NCI-H1694 treated with DMSO at 0.1 percent for 48 hours (cell line): ENCODE measurements around the gene SCD.
A peak's percentile ranks its signal among the peaks of the same experiment; 100 is the strongest.
"Not testable (repeated sequence)": the region's sequence is repeated elsewhere in the genome, so short reads cannot be mapped to it uniquely, and the experiment has no call there.

Experiments used
- DNase-seq: peaks from one replicate; lab custom pipeline; 2025; lab: John Stamatoyannopoulos, UW

SCD gene

DNA sequence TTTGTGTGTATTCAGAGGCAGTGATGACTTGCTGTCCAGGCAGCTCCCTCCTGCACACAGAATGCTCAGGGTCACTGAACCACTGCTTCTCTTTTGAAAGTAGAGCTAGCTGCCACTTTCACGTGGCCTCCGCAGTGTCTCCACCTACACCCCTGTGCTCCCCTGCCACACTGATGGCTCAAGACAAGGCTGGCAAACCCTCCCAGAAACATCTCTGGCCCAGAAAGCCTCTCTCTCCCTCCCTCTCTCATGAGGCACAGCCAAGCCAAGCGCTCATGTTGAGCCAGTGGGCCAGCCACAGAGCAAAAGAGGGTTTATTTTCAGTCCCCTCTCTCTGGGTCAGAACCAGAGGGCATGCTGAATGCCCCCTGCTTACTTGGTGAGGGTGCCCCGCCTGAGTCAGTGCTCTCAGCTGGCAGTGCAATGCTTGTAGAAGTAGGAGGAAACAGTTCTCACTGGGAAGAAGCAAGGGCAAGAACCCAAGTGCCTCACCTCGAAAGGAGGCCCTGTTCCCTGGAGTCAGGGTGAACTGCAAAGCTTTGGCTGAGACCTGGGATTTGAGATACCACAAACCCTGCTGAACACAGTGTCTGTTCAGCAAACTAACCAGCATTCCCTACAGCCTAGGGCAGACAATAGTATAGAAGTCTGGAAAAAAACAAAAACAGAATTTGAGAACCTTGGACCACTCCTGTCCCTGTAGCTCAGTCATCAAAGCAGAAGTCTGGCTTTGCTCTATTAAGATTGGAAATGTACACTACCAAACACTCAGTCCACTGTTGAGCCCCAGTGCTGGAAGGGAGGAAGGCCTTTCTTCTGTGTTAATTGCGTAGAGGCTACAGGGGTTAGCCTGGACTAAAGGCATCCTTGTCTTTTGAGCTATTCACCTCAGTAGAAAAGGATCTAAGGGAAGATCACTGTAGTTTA lies 15.8 kb downstream of the SCD start:
- DNase-seq, result no peak

DNA sequence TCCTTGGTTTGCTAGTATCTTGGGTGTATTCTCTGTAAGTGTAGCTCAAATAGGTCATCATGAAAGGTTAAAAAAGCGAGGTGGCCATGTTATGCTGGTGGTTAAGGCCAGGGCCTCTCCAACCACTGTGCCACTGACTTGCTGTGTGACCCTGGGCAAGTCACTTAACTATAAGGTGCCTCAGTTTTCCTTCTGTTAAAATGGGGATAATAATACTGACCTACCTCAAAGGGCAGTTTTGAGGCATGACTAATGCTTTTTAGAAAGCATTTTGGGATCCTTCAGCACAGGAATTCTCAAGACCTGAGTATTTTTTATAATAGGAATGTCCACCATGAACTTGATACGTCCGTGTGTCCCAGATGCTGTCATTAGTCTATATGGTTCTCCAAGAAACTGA lies 17.1 kb downstream of the SCD start:
- DNase-seq, result no peak

DNA sequence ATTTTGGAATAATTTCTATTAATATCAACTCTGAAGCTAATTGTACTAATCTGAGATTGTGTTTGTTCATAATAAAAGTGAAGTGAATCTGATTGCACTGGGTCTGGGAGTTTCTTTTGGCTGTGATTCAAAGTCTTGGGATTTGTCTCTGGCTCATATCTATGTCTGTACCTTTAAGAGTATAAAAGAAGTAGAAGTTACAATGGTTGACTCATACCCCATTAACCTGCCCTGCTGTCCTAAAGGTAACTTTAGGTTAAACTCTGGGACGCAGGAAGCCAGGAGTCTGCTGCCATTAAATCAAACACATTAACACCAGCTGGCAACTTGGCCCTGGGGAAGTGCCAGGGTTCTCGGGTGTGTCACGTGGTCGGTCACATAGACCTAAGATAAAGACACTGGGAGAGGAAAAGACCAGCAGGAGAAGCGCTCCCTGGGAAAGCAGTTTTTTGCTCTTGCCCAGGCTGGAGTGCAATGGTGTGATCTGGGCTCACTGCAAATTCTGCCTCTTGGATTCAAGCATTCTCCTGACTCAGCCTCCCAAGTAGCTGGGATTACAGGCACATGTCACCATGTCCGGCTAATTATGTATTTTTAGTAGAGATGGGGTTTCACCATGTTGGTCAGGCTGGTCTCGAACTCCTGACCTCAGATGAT lies 17.8 kb downstream of the SCD start:
- peak; percentile 63 for DNase-seq

DNA sequence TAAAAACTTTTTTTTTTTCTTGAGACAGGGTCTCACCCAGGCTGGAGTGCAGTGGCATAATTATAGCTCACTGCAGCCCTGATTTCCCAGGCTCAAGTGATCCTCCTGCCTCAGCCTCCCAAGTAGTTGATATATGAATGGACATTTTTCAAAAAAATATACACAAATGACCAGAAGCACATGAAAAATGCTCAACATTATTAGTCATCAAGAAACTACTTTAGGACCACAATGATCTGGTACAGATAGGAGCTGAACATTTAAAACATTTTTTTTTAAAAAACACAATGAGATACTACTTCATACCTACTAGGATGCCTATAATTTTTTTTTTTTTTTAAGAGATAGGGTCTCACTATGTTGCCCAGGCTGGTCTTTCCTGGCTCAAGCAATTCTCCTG lies 21.7 kb downstream of the SCD start:
- DNase-seq, result no peak

DNA sequence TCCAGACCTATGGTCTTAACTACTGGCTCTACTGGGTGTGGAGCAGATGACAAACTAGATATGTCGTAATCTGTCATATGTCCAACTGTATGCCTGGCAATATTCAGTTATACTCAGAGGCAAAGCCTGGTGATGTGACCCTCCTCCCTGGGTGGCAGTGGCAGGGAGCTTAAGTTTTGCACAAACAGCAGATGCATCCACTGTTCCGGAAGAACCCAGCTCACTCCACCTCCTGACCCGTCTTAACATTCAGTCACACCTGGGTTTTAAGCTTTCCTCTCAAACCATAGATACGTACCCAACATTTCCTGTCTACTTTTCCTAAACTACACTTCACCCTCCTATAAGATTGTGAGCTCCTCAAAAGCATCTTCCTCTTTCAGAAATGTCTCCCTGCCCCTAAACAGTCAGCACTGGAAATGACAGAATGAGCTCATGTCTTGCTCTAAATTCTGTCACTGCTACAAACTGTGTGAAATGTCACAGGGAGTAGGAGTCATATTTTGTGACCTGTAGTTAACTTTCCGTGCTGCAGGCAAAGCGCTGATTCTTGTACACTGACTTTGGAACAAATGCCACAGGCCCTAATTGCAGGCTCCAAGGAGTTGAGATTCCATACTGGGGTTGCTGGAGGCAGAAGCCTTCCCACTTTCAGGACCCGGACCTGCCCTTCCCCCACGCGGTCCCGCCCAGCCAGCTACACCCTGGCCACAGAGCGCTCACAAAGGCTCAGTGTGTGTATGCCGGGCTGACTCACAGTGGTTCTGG lies 23.9 kb downstream of the SCD start:
- DNase-seq, result peak; percentile 27

DNA sequence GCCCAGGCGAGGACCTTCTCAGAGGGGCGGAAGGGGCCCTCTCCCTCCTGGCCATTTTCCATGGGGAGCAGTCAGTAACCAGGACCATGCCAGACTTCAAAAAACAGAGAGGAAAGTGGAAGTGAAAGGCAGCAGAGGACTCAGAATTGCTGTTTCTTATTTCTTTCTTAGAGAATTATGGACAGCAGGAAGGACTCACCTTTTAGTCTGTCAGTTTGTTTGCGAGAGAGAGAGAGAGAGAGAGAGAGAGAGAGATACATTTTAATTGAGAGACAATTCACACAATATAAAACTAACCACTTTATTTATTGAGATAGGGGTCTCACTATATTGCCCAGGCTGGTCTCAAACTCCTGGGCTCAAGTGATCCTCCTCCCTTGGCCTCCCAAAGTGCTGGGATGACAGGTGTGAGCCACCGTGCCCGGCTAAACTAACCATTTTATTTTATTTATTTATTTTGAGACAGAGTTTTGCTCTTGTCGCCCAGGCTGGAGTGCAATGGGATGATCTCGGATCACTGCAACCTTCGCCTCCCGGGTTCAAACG lies 24.5 kb downstream of the SCD start:
- no peak for DNase-seq

DNA sequence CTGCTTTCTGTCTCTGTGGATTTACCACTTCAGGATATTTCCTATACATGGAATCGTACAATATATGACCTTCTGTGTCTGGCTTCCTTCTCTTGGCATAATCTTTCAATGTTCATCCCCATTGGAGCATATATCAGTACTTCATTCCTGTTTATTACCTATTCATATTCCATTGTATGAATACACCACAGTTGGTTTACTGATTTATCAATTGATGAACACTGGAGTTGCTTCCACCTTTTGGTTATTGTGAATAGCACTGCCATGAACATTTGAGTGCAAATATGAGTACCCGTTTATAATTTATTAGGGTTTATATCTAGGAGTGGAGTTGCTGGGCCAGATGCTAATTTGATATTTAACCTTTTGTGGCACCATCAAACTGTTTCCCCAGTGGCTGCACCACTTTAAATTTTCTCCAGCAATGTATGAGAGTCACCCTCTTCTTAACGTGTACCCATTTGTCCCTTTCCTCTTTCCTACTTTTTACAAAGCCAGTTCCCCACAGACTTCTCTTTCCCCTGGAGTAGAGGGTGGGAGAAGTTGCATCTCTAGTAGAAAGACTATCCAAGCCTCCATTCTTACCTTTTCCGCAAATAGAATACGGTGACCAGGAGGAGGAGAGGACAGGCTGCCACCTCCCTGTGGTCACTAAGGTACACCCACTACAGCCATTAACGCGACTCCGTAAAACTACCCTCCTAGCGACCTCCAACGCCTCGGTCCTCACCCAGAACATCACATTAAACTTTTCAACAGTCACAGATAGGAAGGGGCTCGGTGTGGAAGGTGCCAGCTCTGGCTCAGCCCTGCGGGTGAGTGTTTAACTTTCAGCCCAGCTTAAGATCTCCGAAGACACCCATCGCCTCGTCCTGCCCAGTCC lies 25.6 kb downstream of the SCD start:
- no peak for DNase-seq

DNA sequence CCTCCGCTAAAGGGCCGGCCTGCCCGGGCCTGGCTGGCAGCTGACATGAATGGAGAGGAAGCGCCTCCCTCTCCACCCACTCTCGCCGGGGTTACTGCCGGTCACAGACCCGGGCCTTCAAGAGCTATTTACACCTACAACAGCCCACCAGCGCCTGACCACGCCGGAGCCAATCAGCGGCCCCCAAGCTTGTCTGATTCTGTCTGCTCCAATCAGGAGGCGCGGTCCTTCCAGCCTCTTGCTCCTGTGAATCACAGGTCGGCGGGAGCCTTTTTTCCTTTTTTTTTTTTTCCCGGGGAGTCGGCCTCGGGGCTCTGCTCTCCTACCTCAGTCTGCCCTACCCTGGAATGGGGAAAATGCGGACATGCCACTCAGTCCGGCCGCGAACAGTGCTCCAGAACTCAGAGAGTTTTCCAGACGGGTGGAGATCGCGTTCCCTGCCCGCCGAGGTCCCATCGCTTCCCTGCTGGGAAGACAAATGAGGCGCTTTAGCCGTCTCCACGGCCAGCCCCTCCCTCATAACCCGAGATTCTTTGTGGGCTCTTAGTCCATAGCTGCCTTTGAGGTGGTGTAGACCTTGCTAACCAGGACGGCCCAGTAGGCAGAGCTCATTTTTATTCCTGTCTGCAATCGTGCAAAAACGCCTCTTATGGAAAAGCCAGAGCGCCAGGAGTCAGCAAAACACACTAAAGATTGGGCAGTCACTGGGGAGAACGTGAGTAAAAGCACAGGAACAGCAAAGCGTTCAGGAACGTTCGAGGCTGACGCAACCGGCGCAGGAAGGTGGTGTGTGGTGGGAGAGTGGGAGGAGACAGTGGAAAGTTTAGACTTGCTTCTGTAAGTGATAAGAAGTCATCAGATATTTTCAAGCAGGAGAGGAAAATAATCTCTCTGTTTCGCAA lies 26.5 kb downstream of the SCD start:
- DNase-seq, result peak; percentile 91

DNA sequence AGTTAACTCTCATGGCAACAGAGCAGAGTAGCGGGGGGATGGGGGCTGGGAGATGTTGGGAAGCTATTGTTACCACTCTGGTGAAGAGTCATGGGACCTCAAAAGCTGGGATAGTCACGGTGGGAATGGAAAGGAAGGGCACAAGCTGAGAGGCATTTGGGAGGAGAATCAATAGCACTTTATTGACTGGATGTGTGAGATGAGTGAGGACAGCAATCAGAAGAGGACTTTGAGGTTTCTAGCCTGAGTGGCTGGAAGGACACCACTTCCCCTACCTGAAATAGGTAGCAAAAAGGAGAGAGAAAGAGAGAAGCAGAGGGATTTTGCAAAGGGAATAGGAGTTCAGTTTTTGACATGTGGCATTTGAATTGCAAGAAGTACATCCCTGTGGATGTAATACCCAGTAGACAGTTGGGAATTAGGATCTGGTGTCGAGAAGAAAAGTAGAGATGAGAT lies 27.2 kb downstream of the SCD start:
- no peak for DNase-seq

DNA sequence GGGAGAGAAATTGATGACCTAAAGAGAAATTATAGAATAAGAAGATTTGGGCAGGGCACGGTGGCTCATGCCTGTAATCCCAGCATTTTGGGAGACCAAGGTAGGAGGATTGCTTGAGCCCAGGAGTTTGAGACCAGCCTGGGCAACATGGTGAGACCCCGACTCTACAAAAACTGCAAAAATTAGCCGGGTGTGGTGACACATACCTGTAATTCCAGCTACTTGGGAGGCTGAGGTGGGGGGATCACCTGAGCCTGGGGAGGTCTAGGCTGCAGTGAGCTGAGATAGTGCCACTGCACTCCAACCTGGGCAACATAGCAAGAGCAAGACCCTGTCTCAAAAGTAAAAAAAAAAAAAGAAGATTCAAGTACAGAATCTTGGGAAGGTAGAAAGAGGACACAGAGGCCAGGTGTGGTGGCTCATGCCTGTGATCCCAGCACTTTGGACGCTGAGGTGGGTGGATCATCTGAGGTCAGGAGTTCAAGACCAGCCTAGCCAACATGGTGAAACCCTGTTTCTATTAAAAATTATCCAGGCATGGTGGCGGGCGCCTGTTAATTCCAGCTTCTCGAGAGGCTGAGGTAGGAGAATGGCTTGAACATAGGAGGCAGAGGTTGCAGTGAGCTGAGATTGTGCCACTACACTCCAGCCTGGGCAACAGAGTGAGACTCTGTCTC lies 27.8 kb downstream of the SCD start:
- not testable (repeated sequence) for DNase-seq

DNA sequence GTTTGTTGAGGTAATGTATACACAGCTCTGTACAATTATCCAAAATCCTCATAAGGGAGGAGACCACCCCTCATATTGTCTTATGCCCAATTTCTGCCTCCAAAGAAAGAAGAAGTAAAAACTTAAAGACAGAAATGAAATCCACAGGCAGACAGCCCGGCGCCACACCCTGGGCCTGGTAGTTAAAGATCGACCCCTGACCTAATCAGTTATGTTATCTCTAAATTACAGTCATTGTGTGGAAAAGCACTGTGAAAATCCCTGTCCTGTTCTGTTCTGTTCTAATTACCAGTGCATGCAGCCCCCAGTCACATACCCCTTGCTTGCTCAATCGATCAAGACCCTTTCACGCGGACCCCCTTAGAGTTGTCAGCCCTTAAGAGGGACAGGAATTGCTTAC lies 29.6 kb downstream of the SCD start:
- not testable (repeated sequence) for DNase-seq

DNA sequence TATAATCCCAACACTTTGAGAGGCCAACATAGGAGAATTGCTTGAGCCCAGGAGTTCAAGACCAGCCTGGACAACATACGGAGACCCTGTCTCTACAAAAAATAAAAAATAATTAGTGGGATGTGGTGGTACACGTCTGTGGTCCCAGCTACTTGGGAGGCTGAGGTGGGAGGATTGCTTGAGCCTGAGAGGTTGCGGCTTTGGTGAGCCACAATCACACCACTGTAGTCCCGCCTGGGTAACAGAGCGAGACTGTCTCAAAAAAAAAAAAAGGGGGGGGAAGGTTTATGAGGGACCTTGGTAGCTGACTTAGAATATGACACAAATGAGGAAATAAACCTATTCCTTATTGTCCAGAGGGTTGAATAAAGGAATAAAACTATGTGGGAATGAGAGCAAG lies 30.8 kb downstream of the SCD start:
- no peak for DNase-seq

DNA sequence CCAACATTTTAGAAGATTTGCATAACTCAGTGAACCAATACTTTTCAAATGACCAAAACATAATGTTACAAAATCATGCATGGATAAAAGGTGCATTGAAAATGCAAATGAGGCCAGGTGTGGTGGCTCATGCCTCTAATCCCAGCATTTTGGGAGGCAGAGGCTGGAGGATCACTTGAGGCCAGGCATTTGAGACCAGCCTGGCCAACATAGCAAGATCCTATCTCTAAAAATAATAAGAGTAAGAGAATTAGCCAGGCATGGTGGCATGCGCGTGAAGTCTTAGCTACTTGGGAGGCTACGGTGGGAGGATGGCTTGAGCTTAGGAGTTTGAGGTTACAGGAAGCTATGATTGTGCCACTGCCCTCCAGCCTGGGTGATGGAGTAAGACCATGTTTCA lies 33.4 kb downstream of the SCD start:
- DNase-seq, result no peak

DNA sequence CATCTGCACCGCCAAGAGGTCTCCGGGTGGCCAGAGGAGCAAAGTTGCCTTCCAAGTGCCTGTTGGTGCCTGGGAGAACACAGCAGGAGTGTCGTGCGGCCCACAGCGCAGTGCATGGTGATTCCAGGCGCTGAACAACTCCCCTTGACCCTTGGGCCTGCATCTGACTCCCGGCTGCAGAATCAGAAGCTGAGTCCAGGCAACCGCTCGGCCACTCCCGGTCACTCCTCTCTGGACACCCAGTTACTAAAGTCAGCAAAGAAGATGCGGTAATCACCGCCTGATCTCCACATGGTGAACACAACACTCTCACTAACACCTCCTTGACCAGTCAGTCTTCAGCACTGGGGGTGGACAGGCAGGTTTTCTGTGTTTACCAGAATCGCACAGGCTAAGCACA lies 35.5 kb downstream of the SCD start:
- no peak for DNase-seq

DNA sequence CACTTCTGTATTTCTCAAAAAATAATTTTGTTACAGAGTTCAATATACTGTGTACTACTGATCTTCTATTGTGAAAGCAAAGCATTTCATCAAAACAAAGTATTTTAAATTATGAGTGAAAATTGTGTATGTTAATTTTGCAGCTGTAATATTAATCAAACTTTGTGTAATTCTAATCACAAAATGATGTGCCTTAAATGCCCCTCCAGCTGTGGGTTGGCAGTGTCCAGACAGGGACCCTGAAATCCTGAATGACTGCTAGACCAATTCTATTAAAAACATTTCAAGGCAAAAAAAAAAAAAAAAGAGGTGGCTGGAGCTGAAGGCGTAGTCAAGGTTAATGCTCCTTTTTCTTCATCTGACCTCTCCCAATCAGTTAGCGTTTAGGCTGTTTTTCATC lies 36.2 kb downstream of the SCD start:
- DNase-seq, result no peak

DNA sequence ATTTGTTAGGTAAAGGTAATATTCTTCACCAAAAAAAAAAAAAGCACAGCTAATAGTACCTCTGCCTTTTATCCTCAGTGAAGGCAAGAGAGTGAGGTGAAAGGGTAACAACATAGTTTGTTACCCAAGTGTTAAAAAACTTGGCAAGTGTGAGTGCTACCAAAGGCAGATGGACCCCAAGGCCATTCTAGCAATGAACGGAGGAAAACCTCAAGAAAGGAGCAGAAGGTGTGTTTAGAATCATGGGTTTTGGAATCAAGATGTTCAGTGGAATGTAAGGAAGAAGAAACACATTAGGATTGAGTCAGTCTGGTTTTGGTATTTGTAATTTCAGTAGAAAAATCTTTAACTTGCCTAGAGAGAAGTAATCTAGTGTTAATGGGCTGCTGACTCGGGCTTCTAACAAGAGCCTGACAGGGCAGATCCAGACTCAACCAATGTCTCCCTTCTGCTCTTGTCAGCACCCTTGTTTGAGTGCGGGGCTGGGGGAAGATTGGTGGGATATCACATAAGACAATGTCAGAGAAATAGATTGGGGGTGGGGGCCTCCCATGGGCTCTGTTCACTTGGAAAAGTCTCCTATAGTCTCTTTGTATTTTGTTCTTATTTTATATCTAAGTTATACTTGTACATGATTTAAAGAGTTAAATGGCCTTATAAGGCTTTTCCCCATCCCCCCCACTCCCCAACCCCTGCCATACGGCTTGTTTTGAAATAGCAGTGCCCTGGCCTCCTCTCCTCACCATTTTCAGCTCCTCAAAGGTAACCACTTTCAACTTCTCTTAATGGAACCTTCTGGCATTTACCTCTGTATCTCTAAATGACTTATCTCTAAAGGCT lies 44.4 kb downstream of the SCD start:
- no peak for DNase-seq

DNA sequence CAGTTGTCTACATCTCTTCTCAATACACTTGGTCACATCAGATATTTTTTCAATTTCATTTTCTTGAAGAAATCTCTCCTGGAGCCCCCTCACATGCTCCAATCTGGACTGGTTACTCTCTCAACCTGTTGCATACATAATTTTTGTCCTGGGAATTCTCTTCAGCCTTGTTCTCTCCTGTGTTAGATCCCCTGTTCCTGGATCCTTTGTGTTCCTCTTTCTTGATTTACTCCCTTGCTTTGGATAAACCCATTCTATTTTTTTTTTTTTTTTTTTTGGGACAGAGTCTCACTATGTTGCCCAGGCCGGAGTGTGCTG lies 45.6 kb downstream of the SCD start:
- DNase-seq, result no peak

DNA sequence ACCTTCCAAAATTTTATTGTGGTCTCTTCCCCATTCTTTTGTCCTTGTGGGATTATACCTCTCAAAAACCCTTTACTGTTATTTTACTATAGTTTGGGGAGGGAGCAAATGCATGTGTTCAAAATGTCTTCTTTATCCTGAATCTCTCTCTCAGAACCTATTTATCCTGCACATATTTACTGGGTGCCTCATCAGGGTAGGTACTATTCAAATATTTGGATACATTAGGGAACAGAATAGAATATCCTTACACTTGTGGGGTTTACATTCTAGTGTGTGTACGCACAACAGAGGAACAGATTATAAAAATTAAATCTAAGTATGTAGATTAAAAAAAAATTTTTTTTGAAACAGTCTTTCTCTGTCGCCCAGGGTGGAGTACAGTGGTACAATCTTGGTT lies 48.6 kb downstream of the SCD start:
- DNase-seq, result no peak

DNA sequence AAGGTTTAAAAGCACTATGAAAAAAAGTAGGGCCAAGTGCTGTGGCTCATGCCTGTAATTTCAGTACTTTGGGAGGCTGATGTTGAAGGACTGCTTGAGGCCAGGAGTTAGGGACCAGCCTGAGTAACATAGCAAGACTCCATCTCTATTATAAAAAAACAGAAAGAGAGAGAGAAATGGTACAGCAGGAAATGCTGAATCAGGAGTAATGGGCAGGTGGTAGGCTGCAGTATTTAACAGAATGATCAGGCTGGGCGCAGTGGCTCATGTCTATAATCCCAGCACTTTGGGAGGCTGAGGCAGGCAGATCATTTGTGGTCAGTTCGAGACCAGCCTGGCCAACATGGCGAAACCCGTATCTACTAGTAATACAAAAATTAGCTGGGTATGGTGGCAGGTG lies 49.6 kb downstream of the SCD start:
- DNase-seq, result no peak
